Measurements from ENCODE around the gene FIGN. TPM values are rescaled to one million over a fixed set of nuclear protein-coding genes. Genes with fewer than 3 reads are reported as not detected.

Gene FIGN
- total RNA-seq, 1 donor: not detected

- no peak overlapping the region for H3K4me3 ChIP-seq (ENCODE audit: low read length)
- H3K4me1 ChIP-seq (ENCODE audit: insufficient read depth, low read length): no peaks in the 10 kb centered on the region
- H3K27me3 ChIP-seq (ENCODE audit: insufficient read depth, low read length): no peaks in the 10 kb centered on the region
- H3K9me3 ChIP-seq (ENCODE audit: low read depth, low read length): no peaks in the 10 kb centered on the region
These were observed 91.6 kb downstream of the FIGN start for GRCh38 chr2:163644238-163644637.

GRCh38 chr2:163641986-163642385 lies 93.8 kb downstream of the FIGN start:
- no peaks in the 10 kb centered on the region for H3K9me3 ChIP-seq (ENCODE audit: low read depth, low read length)
- H3K4me1 ChIP-seq (ENCODE audit: insufficient read depth, low read length): no peaks in the 10 kb centered on the region
- H3K4me3 ChIP-seq (ENCODE audit: low read length): no peak overlapping the region
- no peaks in the 10 kb centered on the region for H3K27me3 ChIP-seq (ENCODE audit: insufficient read depth, low read length)

GRCh38 chr2:163640542-163641193 lies 95.1 kb downstream of the FIGN start:
- H3K4me3 ChIP-seq (ENCODE audit: low read length): no peak overlapping the region
- no peaks in the 10 kb centered on the region for H3K4me1 ChIP-seq (ENCODE audit: insufficient read depth, low read length)
- H3K27me3 ChIP-seq (ENCODE audit: insufficient read depth, low read length): no peaks in the 10 kb centered on the region
- no peaks in the 10 kb centered on the region for H3K9me3 ChIP-seq (ENCODE audit: low read depth, low read length)

- no peaks in the 10 kb centered on the region for H3K9me3 ChIP-seq (ENCODE audit: low read depth, low read length)
- no peak overlapping the region for H3K4me3 ChIP-seq (ENCODE audit: low read length)
- H3K4me1 ChIP-seq (ENCODE audit: insufficient read depth, low read length): no peaks in the 10 kb centered on the region
- no peaks in the 10 kb centered on the region for H3K27me3 ChIP-seq (ENCODE audit: insufficient read depth, low read length)
These were observed 97.9 kb downstream of the FIGN start for GRCh38 chr2:163637871-163638270.

GRCh38 chr2:163633291-163633690 lies 102.5 kb downstream of the FIGN start:
- Histone ChIP-seq H3K27me3 (ENCODE audit: insufficient read depth, low read length) (no peaks in the 10 kb centered on the region), H3K9me3 (ENCODE audit: low read depth, low read length) (no peaks in the 10 kb centered on the region), H3K4me1 (ENCODE audit: insufficient read depth, low read length) (no peaks in the 10 kb centered on the region), H3K4me3 (ENCODE audit: low read length) (no peak overlapping the region)

GRCh38 chr2:163630836-163631235 lies 105.0 kb downstream of the FIGN start:
- no peak overlapping the region for H3K4me3 ChIP-seq (ENCODE audit: low read length)
- no peaks in the 10 kb centered on the region for H3K27me3 ChIP-seq (ENCODE audit: insufficient read depth, low read length)
- no peaks in the 10 kb centered on the region for H3K4me1 ChIP-seq (ENCODE audit: insufficient read depth, low read length)
- no peaks in the 10 kb centered on the region for H3K9me3 ChIP-seq (ENCODE audit: low read depth, low read length)

GRCh38 chr2:163626639-163627109 lies 109.1 kb downstream of the FIGN start:
- Histone ChIP-seq H3K4me1 (ENCODE audit: insufficient read depth, low read length) (no peaks in the 10 kb centered on the region), H3K4me3 (ENCODE audit: low read length) (no peak overlapping the region), H3K27me3 (ENCODE audit: insufficient read depth, low read length) (no peaks in the 10 kb centered on the region), H3K9me3 (ENCODE audit: low read depth, low read length) (no peaks in the 10 kb centered on the region)

GRCh38 chr2:163626208-163626607 lies 109.6 kb downstream of the FIGN start:
- no peaks in the 10 kb centered on the region for H3K27me3 ChIP-seq (ENCODE audit: insufficient read depth, low read length)
- H3K4me1 ChIP-seq (ENCODE audit: insufficient read depth, low read length): no peaks in the 10 kb centered on the region
- H3K9me3 ChIP-seq (ENCODE audit: low read depth, low read length): no peaks in the 10 kb centered on the region
- H3K4me3 ChIP-seq (ENCODE audit: low read length): no peak overlapping the region

GRCh38 chr2:163625632-163626031 lies 110.2 kb downstream of the FIGN start:
- no peaks in the 10 kb centered on the region for H3K27me3 ChIP-seq (ENCODE audit: insufficient read depth, low read length)
- no peaks in the 10 kb centered on the region for H3K9me3 ChIP-seq (ENCODE audit: low read depth, low read length)
- H3K4me3 ChIP-seq (ENCODE audit: low read length): no peak overlapping the region
- H3K4me1 ChIP-seq (ENCODE audit: insufficient read depth, low read length): no peaks in the 10 kb centered on the region

- Histone ChIP-seq H3K4me3 (ENCODE audit: low read length) (no peak overlapping the region), H3K9me3 (ENCODE audit: low read depth, low read length) (no peaks in the 10 kb centered on the region), H3K4me1 (ENCODE audit: insufficient read depth, low read length) (no peaks in the 10 kb centered on the region), H3K27me3 (ENCODE audit: insufficient read depth, low read length) (no peaks in the 10 kb centered on the region)
These were observed 114.3 kb downstream of the FIGN start for GRCh38 chr2:163621445-163622004.

GRCh38 chr2:163617517-163617916 lies 118.3 kb downstream of the FIGN start:
- Histone ChIP-seq H3K4me1 (ENCODE audit: insufficient read depth, low read length) (no peaks in the 10 kb centered on the region), H3K9me3 (ENCODE audit: low read depth, low read length) (no peaks in the 10 kb centered on the region), H3K4me3 (ENCODE audit: low read length) (no peak overlapping the region), H3K27me3 (ENCODE audit: insufficient read depth, low read length) (no peaks in the 10 kb centered on the region)

GRCh38 chr2:163613266-163613731 lies 122.5 kb downstream of the FIGN start:
- Histone ChIP-seq H3K9me3 (ENCODE audit: low read depth, low read length) (no peaks in the 10 kb centered on the region), H3K4me3 (ENCODE audit: low read length) (no peak overlapping the region), H3K4me1 (ENCODE audit: insufficient read depth, low read length) (no peaks in the 10 kb centered on the region), H3K27me3 (ENCODE audit: insufficient read depth, low read length) (no peaks in the 10 kb centered on the region)

- H3K4me3 ChIP-seq (ENCODE audit: low read length): no peak overlapping the region
- H3K9me3 ChIP-seq (ENCODE audit: low read depth, low read length): no peaks in the 10 kb centered on the region
- H3K4me1 ChIP-seq (ENCODE audit: insufficient read depth, low read length): no peaks in the 10 kb centered on the region
- H3K27me3 ChIP-seq (ENCODE audit: insufficient read depth, low read length): no peaks in the 10 kb centered on the region
These were observed 123.5 kb downstream of the FIGN start for GRCh38 chr2:163612332-163612731.

- Histone ChIP-seq H3K27me3 (ENCODE audit: insufficient read depth, low read length) (no peaks in the 10 kb centered on the region), H3K9me3 (ENCODE audit: low read depth, low read length) (no peaks in the 10 kb centered on the region), H3K4me3 (ENCODE audit: low read length) (no peak overlapping the region), H3K4me1 (ENCODE audit: insufficient read depth, low read length) (no peaks in the 10 kb centered on the region)
These were observed 124.3 kb downstream of the FIGN start for GRCh38 chr2:163611557-163611906.

- Histone ChIP-seq H3K27me3 (ENCODE audit: insufficient read depth, low read length) (no peaks in the 10 kb centered on the region), H3K4me1 (ENCODE audit: insufficient read depth, low read length) (no peaks in the 10 kb centered on the region), H3K4me3 (ENCODE audit: low read length) (no peak overlapping the region), H3K9me3 (ENCODE audit: low read depth, low read length) (no peaks in the 10 kb centered on the region)
These were observed 124.8 kb downstream of the FIGN start for GRCh38 chr2:163610817-163611556.
